ENCODE data around the gene GAPDHS. TPM values are rescaled to one million over a fixed set of nuclear protein-coding genes. Genes with fewer than 3 reads are reported as not detected.

GAPDHS gene
- total RNA-seq, 1 donor from 2014 or later, result not detected

DNA sequence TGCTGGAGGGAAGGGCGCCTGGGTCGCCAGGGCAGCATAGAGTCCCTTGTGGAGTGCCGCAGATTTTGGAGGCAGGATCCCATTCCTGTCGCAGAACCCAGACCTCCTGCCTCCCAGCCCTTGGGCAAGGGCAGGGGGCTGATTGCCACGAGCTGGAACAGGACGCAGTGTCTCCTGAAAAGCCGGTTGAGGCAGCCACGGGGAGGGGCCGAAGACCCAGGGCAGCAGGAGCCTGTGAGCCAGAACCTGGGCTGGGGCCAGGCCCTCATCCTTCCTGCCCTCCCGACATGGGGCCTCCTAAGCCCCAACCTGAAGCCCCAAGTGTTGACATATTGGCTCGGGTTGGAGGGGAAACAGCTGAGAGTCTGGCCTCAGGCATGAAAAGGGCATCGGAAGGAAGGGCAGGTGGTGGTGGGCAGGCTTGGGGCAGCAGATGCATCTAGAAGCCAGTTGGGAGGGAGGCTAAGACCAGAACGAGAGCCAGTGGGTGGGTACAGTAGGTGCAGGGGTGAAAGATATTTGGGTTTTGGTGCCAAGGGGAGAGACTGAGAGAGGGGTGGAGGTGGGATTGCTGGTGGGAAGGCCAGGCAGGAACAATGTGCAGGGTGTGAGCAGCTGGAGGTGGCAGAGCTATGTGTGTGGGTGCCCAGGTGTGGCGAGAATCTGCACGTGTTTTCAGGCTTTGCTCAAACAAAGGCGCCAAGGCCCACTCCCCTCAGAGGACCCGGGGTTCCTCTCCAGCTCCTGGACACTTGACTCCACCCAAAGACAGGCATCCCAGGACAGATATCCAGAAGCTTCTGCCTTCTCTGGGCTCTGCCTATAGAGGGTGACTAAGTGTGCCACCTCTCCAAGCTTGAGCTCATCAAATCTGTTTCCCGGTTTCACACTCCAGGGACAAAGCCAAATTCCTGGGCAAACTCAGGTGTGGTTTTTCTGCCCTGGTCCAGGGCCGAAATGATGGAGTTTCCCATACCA lies 3.7 kb upstream of the GAPDHS start:
- DNase-seq (ENCODE audit: low spot score), result no peak
- ATAC-seq, result no peak
- intact Hi-C loops (cut with DNase I), result no loop called here

DNA sequence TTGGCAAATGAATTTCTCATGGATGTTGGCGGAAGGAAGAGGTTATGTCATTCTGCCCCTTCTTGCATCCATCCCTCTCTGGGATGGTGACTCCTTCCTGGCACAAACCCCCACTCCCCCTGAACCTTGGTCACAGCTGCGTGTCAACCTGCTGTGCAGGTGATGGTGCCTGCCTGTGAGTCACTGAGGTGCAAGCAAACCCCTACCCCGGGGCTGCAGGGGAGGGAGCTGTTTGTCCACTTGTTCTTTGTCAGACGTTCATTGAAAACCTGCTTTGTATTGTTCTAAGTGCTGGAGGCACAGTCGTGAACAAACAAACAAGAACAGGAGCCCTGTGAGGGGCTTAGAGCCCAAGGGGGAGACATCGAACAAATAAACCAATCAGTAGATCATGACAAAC lies 2.0 kb upstream of the GAPDHS start:
- ATAC-seq (no peak), DNase-seq (ENCODE audit: low spot score) (no peak)
- intact Hi-C loops (cut with DNase I), result no loop called here

DNA sequence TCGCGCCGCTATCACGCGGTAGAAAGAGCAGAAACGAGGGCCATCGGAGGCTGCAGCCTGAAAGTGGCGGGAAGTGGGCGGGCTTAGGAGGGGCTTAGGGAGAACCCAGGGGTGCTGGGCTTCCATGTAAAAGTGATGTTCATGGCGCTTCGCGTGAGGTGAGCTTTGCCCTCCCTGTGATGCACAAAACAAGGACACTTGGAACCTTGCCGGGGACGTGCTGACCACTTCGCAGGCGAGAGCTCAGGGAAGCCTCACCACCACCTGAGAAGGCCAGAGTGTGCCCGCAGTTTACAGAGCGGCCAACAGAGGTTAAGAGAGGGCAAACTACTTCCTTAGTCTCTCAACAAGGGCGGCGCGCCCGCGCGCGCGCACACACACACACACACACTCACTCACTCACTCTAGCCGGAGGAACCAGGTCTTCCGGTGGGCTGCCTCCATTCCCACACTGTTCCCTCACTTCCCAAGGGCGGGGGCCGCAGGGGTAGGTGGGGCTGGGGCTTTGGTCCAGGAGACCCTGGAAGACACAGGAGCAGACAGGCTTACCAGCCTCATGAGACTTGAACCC lies 651 bp downstream of the GAPDHS start:
- intact Hi-C loops (cut with DNase I), result no loop called here
- DNase-seq (ENCODE audit: low spot score) (no peak), ATAC-seq (peak; percentile 36)

DNA sequence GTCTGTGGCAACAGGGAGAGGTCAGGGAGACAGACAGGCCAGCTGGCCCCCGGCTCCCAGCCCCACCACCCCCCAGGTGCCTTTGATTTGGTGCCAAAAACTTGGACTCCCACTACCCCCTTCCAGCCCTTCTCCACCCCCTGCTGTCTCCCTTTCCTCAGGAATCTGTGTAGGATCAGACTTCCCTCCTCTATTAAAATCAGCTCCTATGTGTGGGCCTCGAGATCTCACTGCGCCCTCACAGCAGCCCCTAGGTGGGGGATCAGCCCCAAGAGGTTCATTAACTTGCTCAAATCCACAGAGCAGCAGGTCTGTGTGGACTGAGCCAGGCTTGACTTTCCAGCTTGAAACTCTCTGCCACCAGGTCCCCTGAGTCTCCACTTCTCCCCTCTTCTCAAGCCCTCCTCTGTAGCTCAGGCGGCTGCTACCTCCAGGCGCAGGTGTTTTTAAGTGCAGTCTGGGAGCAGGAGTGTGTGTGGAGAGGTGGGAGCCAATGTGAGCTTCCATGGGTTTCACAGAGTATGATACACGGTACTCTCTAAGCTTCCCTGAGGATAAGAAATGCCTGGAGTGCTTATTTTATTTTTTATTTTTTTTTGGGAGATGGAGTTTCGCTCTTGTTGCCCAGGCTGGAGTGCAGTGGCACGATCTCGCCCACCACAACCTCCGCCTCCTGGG lies 1.7 kb downstream of the GAPDHS start:
- intact Hi-C loops (cut with DNase I), result no loop called here
- no peak for ATAC-seq
- no peak for DNase-seq (ENCODE audit: low spot score)

DNA sequence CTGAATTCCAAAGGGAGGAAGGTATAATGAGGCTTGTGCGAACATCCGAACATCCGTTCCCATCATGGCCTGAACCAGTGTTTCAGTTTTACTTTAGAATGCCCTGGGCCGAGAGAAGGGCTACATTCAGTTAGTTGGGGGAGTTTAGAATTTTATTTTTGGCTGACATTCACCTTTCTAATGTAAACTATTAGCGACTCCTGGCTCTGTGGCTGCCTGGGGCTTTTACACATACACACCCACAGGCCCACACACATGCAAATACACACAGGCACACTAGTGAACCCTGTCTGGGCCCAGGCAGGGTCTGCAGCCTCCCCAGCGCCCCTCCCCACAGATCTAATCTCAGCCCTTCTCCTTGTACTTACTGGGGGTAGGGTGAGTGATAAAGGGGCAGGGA lies 6.1 kb downstream of the GAPDHS start:
- DNase-seq (ENCODE audit: low spot score) (no peak), ATAC-seq (no peak)

DNA sequence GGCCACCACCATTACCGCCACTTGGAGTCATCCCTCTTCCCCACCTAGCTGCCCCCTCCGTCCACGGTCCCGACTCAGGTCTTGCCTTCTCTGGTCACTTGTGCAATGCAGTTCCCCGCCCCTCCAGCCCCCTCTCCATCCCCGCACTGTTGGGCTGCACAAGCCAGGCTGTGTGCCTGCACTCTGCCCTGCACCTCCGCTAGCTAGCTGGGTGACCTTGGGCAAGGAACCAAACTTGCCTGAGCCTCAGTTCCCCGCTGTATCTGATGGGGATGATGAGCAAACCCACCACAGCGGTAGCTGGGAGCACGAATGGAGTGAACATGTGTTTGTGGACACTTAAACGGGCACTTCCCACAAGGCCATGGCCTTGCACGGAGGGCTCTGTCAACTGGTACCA lies 6.6 kb downstream of the GAPDHS start:
- DNase-seq (ENCODE audit: low spot score) (no peak), ATAC-seq (no peak)
- intact Hi-C loops (cut with DNase I), result no loop called here

More for the DNA sequence above, 6.1 kb downstream of the GAPDHS start:
- intact Hi-C loops (cut with DNase I), result no loop called here

DNA sequence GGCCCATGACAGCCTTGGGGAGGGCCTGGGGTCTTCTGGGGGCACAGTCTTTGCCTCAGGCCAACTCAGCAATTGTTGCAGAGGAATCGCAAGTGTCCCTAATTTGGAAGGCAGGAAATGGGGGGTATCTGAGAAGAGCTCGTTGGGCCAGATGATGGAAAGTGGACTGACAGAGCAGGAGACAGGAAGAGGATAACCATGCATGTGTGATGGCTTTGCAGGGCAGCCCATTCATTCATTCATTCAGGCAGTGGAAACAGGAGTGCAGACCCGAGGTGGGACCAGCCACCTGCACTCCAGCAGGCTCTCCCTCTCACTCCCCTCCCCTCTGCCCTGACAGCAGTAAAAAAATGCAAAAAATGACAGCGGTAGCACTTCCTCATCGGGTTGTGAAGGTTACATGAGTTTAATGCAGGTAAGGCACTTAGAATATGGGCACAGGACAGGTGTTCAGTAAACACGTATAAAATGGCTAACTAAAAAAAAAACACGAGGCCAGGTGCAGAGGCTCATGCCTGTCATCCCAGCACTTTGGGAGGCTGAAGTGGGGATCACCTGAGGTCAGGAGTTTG lies 7.2 kb downstream of the GAPDHS start:
- intact Hi-C loops (cut with DNase I), result no loop called here
- DNase-seq (ENCODE audit: low spot score) (no peak), ATAC-seq (no peak)

DNA sequence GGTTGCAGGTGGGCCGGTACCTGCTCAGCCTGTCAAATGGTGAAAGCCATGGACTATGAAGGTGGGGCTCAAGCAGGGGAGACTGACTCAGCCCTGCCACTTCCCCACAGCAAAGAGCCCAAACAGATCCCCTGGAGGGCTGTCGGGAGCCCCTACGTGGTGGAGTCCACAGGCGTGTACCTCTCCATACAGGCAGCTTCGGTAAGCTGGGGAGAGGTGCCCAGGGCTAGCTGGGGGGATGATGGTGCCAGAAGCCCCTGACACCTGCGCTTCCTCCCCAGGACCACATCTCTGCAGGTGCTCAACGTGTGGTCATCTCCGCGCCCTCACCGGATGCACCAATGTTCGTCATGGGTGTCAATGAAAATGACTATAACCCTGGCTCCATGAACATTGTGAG lies 9.0 kb downstream of the GAPDHS start:
- DNase-seq (ENCODE audit: low spot score), result no peak
- ATAC-seq, result no peak
- intact Hi-C loops (cut with DNase I), result no loop called here

DNA sequence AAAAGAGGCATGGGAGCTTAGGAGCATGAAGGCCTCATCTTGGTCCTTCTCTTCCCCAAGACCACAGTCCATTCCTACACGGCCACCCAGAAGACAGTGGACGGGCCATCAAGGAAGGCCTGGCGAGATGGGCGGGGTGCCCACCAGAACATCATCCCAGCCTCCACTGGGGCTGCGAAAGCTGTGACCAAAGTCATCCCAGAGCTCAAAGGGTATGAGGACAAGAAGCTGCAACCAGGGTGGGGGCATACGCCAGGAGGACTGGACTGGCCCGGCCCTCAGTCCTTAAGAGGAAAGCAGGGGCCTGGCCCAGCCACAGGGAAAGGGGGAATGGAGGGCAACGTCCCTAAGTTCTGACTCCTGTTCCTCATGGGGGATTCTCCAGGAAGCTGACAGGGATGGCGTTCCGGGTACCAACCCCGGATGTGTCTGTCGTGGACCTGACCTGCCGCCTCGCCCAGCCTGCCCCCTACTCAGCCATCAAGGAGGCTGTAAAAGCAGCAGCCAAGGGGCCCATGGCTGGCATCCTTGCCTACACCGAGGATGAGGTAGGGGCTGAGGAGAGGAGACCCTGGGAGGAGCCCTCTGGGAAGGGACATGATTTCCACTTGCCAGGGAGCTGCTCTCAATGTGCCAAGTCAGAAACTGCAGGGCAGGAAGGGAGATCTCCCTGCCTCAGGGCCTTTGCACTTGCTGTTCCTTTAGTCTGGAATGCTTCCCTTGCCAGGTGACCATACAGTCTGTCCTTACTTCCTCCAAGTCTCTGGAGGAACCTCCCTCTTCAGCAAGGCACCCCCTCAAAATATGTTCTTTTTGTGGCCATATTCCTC lies 10.2 kb downstream of the GAPDHS start:
- ATAC-seq (no peak), DNase-seq (ENCODE audit: low spot score) (no peak)
- intact Hi-C loops (cut with DNase I), result no loop called here

DNA sequence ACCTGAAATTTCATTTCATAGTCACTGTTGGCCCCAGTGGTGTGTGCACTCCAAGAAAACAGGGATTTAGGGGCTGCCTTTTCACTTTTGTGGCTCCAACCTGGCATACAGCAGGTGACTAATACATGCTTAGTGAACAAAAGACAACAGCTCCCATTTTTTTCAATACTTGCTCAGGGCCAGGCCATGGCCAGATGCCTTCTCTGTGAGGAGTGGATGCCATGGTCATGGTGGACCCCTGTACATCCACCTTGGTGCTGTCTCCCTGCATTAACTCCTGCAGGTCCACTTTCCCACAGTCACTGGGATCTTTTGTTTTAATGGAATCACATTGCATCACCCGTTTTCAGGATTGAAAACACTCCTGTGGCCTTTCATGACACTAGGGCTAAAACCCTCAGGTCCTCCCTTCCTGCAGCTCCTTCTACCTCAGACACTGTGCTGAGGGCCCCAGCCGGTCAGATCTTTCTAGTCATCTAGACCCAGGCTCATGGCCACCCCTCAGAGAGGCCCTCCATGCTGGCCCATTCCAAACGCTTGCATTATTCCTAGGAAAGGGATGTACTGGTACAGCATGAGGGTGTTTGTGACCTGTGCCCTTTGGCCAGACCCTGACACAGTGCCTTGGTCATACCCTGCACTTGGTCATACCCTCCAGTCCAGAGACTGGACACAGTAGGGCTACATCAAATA lies 11.0 kb downstream of the GAPDHS start:
- intact Hi-C loops (cut with DNase I), result no loop called here
- ATAC-seq (no peak), DNase-seq (ENCODE audit: low spot score) (no peak)

DNA sequence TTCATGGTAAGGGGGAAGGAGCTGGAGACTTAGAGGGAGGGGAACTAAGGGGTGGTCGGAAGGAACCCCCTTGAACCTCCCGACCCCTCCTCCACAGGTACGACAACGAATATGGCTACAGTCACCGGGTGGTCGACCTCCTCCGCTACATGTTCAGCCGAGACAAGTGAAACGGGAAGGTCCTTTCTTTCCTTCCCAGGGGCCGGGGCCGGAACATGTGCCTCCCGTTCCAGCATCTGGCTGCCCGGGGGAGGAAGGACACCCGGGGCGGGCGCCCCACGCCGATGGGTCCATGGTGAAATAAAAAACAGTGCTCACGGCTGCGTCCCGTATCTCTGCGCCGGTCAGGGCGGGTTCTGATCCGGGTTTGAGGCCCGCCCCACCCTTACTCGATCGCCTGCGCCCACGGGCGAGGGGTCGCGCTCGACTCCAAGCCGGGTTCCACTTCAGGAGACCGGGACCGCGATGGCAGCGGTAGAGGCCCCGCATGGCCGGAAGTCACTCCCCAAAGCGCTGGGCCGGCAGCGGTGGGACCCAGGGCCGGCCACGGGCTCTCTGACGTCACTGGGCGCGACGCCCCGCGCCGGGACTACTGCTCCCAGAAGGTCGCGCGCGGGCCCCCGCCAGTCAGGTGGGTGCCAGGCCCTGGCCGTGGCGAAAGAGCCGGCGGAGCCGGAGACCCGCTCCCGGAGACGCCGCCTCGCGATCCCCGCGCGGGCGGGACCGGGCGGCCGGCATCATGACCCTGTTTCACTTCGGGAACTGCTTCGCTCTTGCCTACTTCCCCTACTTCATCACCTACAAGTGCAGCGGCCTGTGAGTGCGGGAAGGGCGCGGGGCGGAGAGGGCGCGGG lies 12.0 kb downstream of the GAPDHS start, which contains the start of gene TMEM147:
TSS of gene TMEM147 (plus strand) at position 626 of the 854 bp plus-strand sequence. CDS start at position 740, 114 bp downstream.
- peak; percentile 95 for DNase-seq (ENCODE audit: low spot score)
- peak; percentile 99 for ATAC-seq
- intact Hi-C loops (cut with DNase I), result loop anchor here (5.0 kb wide), 1 partner anchor 172 kb away; the partner anchor contains the start of gene KMT2B

DNA sequence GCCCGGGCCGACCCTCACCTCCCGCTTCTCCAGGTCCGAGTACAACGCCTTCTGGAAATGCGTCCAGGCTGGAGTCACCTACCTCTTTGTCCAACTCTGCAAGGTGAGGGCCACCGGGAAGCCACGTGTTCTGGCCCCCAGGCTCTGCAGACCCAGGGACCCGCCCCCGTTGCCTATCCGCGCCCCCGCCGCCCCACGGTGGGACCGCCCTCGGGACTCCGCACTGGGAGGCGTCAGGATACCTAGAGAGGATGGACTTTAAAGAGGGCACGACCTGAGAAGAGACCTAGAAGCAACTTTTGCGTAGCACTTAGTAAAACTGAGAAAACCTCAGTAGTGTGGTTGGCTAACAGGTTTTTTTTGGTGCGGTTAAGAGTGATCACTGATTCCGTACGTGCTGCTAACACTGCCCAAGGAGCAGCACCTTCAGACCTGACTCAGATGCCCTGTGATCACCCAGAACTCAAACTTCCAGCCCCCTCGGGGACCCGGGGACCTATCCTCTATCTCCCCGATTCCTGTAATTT lies 12.7 kb downstream of the GAPDHS start:
- intact Hi-C loops (cut with DNase I), result loop anchor here (5.0 kb wide), 1 partner anchor 171 kb away; the partner anchor contains the start of gene KMT2B
- DNase-seq (ENCODE audit: low spot score), result peak; percentile 72
- peak; percentile 4 for ATAC-seq

DNA sequence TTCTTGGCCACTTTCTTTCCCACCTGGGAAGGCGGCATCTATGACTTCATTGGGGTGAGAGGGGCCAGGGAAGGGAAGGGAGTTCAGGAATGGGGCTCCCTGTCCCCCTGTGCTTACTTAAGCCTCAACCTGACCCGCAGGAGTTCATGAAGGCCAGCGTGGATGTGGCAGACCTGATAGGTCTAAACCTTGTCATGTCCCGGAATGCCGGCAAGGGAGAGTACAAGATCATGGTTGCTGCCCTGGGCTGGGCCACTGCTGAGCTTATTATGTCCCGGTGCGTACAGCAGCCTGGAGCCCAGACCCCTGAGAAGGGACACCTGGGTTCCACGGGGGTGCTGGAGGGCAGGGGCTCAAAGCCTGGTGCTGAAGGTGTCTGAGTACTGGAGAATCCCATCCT lies 13.3 kb downstream of the GAPDHS start:
- intact Hi-C loops (cut with DNase I), result loop anchor here (5.0 kb wide), 1 partner anchor 171 kb away; the partner anchor contains the start of gene KMT2B
- ATAC-seq (no peak), DNase-seq (ENCODE audit: low spot score) (no peak)

DNA sequence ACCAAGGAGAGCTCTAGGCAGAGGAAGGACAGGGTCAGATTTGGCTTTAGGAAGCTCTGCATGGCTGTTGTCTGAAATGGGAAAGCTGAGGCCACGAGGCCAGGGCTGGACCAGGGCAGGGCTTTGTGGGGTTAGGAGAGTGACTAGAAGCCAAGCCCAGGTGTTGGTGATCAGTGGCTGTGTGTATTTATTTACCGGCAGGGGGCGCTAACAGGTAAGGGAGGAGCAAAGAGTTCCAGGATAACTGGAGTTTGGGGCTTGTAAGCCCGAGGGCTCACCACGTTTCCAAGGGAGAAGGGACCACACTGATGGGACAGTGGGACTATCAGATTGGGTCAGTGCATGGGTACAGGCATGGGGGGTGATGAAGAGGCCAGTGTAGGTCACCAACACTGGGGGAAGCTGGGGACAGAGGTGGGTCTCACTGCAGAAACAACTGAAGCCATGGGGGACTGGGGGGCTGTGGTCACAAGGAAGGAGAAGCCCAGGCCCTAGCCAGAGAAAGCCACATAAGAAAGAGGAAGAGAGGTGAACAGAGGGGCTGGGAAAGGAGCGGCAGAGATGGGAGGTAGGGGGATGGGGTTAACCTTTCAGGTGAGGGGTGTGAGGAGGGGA lies 16.0 kb downstream of the GAPDHS start:
- no peak for ATAC-seq
- no peak for DNase-seq (ENCODE audit: low spot score)
- intact Hi-C loops (cut with DNase I), result loop anchor here (5.0 kb wide), 1 partner anchor 168 kb away; the partner anchor contains the start of gene KMT2B

DNA sequence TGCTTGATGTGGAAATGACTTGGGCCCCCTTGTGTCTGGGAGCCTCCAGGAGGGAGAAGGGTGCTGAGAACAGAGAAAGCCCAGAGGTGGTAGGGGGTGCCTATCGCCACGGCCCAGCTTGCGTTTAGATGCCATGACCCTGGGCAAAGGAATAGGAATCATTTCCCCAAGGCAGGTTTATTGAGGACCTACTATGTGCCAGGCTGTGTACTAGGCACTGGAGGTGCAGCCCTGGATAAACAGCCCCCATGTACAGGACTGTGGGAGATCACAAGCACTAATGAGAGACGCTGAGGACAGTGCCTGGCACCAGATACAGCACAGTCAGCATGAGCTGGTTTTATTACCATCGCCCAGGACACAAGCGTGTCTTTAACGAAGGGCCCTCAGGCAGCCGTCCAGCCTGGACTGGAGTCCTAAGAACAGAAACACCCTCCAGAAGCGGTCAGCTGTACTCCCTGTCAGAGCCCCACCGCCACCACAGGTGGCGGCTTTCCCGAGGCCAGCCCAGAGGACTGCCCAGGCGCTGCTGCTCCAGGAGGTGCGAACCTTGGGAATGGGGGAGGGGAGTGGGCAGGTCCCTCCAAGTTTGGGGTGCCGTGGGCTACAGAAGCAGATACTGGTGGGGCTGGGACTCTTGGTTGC lies 16.7 kb downstream of the GAPDHS start:
- intact Hi-C loops (cut with DNase I), result loop anchor here (5.0 to 10.0 kb wide), 2 partner anchors 167 to 1195 kb away; partner anchors contain the start of gene KMT2B
- DNase-seq (ENCODE audit: low spot score), result no peak
- no peak for ATAC-seq

Data from sciatic nerve (tissue), 2 donors.